ENCODE data around the gene RASL11A. TPM values are rescaled to one million over a fixed set of nuclear protein-coding genes. Genes with fewer than 3 reads are reported as not detected.
"Not testable (repeated sequence)": the region's sequence is repeated elsewhere in the genome, so short reads cannot be mapped to it uniquely, and the experiment has no call there.

RASL11A gene
- total RNA-seq, 4 donors from 2014 or later = 26.5 to 70.1 (median 39.6) TPM

- Histone ChIP-seq H3K9me3 (no peaks in the 10 kb centered on the region), H3K4me3 (no peak overlapping the region), H3K27ac (no peak overlapping the region), H3K36me3 (no peaks in the 10 kb centered on the region), H3K4me1 (no peaks in the 10 kb centered on the region), H3K27me3 (no peaks in the 10 kb centered on the region)
- no peak for TF ChIP-seq POLR2A (IDR thresholded peaks at IDR 0.05)
- TF ChIP-seq, protein P1, sequence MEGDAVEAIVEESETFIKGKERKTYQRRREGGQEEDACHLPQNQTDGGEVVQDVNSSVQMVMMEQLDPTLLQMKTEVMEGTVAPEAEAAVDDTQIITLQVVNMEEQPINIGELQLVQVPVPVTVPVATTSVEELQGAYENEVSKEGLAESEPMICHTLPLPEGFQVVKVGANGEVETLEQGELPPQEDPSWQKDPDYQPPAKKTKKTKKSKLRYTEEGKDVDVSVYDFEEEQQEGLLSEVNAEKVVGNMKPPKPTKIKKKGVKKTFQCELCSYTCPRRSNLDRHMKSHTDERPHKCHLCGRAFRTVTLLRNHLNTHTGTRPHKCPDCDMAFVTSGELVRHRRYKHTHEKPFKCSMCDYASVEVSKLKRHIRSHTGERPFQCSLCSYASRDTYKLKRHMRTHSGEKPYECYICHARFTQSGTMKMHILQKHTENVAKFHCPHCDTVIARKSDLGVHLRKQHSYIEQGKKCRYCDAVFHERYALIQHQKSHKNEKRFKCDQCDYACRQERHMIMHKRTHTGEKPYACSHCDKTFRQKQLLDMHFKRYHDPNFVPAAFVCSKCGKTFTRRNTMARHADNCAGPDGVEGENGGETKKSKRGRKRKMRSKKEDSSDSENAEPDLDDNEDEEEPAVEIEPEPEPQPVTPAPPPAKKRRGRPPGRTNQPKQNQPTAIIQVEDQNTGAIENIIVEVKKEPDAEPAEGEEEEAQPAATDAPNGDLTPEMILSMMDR (IDR thresholded peaks at IDR 0.05) = no peak
- no peak for DNase-seq
These were observed 48.8 kb downstream of the RASL11A start for GRCh38 chr13:27319404-27319803.

GRCh38 chr13:27321468-27322431 lies 51.1 kb downstream of the RASL11A start:
- H3K4me1 ChIP-seq = no peaks in the 10 kb centered on the region
- no peak overlapping the region for H3K4me3 ChIP-seq
- no peak for DNase-seq
- no peaks in the 10 kb centered on the region for H3K9me3 ChIP-seq
- TF ChIP-seq, protein P1 (IDR thresholded peaks at IDR 0.05) = no peak
- no peak for TF ChIP-seq POLR2A (IDR thresholded peaks at IDR 0.05)
- no peak overlapping the region for H3K27ac ChIP-seq
- no peaks in the 10 kb centered on the region for H3K36me3 ChIP-seq
- no peaks in the 10 kb centered on the region for H3K27me3 ChIP-seq

GRCh38 chr13:27322443-27322842 lies 51.8 kb downstream of the RASL11A start:
- H3K27me3 ChIP-seq, H3K4me1 ChIP-seq, H3K4me3 ChIP-seq, H3K27ac ChIP-seq, H3K36me3 ChIP-seq, H3K9me3 ChIP-seq, DNase-seq: not testable (repeated sequence)

Small RNAs within 50 kb of the gene (small RNA-seq; reads per million reads assigned to genes)
- gene SNORA27 (0 reads per million in 2 donors), gene SNORD102 (0 reads per million in 2 donors)

Other genes with a start within 250 kb of the RASL11A start
- gene USP12, start 99.0 kb upstream of the RASL11A start, total RNA-seq = 10 to 100 TPM; 28.7 to 31.2 (median 29.7) TPM
- gene RPL21, start 19.3 kb upstream of the RASL11A start, total RNA-seq = 100 to 1,000 TPM; 179 to 828 (median 278) TPM
- gene GTF3A, start 153.8 kb downstream of the RASL11A start, total RNA-seq = 100 to 1,000 TPM in 1 of 4 donors, 10 to 100 TPM in 3; 29.2 to 179 (median 49.3) TPM
- 100 to 1,000 TPM in 1 of 4 donors, 10 to 100 TPM in 3; 78.6 to 150 (median 86.4) TPM for gene MTIF3, start 179.7 kb downstream of the RASL11A start, total RNA-seq